ENCODE results near the gene TRIB2. TPM values are rescaled to one million over a fixed set of nuclear protein-coding genes. Genes with fewer than 3 reads are reported as not detected.
A peak's percentile ranks its signal among the peaks of the same experiment; 100 is the strongest.

Gene TRIB2
- total RNA-seq = 27.2 and 28.0 TPM in 2 replicates
- 18.5 and 19.2 TPM in 2 replicates for polyA plus RNA-seq

DNA sequence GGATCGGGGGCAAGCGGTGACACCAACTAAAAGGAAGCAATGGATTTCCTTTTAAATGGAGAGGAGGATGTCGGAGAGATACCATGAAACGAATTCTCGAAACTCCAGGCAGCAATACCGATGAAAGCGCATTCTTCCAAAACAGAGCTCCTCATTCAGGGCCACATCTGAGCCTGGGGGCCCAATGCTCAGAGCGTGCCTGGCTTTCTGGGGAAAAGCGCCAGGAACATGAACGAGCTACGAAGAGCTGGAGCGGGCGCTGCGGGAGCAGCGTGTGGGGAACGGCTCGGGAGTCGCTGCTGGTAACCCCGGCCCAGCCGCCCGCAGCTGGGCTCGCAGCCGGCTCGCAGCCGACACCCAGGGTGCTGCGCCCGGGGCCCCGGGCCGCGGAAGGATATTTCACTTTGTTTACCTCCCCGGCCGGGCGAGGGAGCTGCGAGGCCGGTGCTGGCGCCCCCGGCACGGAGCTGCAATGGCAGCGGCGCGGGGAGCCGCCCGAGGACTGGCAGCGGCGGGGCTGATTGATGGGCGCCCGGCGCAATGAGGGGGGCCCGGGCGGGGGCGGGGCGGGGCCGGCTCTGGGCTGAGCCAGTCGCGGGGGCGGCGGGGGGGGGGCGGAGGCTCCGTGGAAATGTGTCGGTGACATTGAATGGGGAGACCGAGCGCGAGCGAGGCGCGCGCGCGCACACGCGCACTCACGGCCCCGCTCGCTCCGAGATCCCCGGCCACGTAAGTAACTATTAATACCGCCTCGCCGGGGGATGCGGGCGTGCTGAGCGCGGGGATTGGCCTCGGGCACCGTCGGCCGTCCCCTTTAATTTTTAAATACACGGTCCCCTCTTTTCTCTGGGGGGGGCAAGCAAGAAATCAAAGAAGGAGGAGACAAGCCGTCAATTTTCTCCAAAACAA is at the start of gene TRIB2:
Gene TRIB2 (plus strand): TSS at position 655 of the 909 bp plus-strand sequence. CDS start 1,372 bp downstream, outside the sequence.
- peak within 1 kb of the TSS; percentile 84 for H3K4me2 ChIP-seq
- peak within 1 kb of the TSS; percentile 75 for H2AFZ ChIP-seq
- H3K4me1 ChIP-seq (ENCODE audit: insufficient read depth) = peaks cover 18% of the 10 kb centered on the region
- peaks cover 16% of the 10 kb centered on the region for H4K20me1 ChIP-seq (ENCODE audit: insufficient read depth, poor library complexity, severe bottlenecking)
- peaks cover 39% of the 10 kb centered on the region for H3K79me2 ChIP-seq
- H3K36me3 ChIP-seq (replicated peaks; ENCODE audit: insufficient read depth, low read depth) = no peaks in the 10 kb centered on the region
- no peaks in the 10 kb centered on the region for H3K27me3 ChIP-seq
- H3K27ac ChIP-seq = peak within 1 kb of the TSS; percentile 96
- TF ChIP-seq, protein P1, sequence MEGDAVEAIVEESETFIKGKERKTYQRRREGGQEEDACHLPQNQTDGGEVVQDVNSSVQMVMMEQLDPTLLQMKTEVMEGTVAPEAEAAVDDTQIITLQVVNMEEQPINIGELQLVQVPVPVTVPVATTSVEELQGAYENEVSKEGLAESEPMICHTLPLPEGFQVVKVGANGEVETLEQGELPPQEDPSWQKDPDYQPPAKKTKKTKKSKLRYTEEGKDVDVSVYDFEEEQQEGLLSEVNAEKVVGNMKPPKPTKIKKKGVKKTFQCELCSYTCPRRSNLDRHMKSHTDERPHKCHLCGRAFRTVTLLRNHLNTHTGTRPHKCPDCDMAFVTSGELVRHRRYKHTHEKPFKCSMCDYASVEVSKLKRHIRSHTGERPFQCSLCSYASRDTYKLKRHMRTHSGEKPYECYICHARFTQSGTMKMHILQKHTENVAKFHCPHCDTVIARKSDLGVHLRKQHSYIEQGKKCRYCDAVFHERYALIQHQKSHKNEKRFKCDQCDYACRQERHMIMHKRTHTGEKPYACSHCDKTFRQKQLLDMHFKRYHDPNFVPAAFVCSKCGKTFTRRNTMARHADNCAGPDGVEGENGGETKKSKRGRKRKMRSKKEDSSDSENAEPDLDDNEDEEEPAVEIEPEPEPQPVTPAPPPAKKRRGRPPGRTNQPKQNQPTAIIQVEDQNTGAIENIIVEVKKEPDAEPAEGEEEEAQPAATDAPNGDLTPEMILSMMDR (IDR thresholded peaks at IDR 0.05; ENCODE audit: poor library complexity) = no peak
- TF ChIP-seq EZH2phosphoT487 (IDR thresholded peaks at IDR 0.05; ENCODE audit: low read depth, severe bottlenecking, unreplicated experiment) (no peak), EZH2 (IDR thresholded peaks at IDR 0.05; ENCODE audit: borderline replicate concordance) (no peak)
- peak within 1 kb of the TSS; percentile 99 for H3K4me3 ChIP-seq
- WGBS (ENCODE audit: low lambda C conversion rate, missing lambda C conversion rate) = 2% methylated on average over 42 of the region's 90 CpGs
- DNase-seq (ENCODE audit: low spot score) = peak; percentile 94
- H3K9me3 ChIP-seq (ENCODE audit: low read depth) = no peaks in the 10 kb centered on the region
- H3K9me2 ChIP-seq (replicated peaks; ENCODE audit: insufficient read depth) = no peaks in the 10 kb centered on the region

DNA sequence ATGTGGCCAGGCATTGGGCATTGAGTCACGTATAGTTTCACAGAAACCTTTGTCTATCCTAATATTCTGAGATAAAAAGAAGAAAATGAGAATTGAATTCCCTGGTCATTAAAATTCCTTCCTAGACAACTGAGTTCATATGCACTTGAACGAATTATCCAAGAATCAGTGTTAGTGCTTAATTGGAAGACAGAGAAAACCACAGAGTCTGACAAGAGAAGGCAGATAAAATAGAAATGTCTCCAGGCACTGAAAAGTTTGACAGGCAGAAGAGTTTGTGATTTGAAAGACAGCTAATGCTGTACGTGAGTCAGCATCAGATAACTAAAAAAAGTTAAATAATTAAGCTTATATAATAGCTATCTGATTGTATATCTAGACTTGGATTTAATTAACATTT is 47.7 kb upstream of the TRIB2 start:
- no peaks in the 10 kb centered on the region for H3K9me2 ChIP-seq (replicated peaks; ENCODE audit: insufficient read depth)

DNA sequence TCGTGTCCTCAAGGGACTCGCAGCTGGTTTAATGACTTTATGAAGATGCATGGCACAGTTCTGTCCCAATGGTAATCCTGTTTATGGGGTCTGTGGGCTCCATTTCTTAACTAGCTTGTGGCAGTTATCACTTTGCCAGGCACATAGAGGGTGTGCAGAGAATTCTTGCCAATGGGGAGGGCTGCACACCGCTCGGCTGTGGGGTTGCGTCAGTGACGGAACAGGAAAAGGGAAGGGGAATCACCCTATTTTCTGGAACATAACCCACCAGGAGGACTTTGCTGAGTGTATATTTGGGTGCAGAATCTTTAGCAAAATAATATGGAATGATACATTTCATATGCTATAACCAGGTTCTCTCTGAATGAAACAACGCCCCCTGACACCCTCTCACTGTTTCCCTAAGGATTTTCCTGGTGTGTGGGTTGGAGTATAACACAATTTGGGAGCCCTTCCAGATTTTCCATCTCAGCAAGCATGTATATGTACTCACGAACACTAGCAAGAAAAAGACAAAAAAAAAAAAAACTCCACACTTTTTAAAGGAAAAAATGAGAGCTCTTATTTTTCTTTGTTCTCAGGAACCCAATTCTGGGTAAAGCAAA is 43.9 kb upstream of the TRIB2 start:
- no peak overlapping the region for H3K4me3 ChIP-seq
- H3K9me2 ChIP-seq (replicated peaks; ENCODE audit: insufficient read depth) = no peaks in the 10 kb centered on the region
- no peaks in the 10 kb centered on the region for H3K36me3 ChIP-seq (replicated peaks; ENCODE audit: insufficient read depth, low read depth)
- H3K79me2 ChIP-seq = no peaks in the 10 kb centered on the region
- no peak overlapping the region for H3K27ac ChIP-seq
- H3K27me3 ChIP-seq = no peaks in the 10 kb centered on the region
- TF ChIP-seq EZH2 (IDR thresholded peaks at IDR 0.05; ENCODE audit: borderline replicate concordance) = no peak
- no peak for TF ChIP-seq EZH2phosphoT487 (IDR thresholded peaks at IDR 0.05; ENCODE audit: low read depth, severe bottlenecking, unreplicated experiment)
- TF ChIP-seq, protein P1 (IDR thresholded peaks at IDR 0.05; ENCODE audit: poor library complexity) = no peak
- H3K9me3 ChIP-seq (ENCODE audit: low read depth) = no peaks in the 10 kb centered on the region
- no peaks in the 10 kb centered on the region for H4K20me1 ChIP-seq (ENCODE audit: insufficient read depth, poor library complexity, severe bottlenecking)
- H3K4me2 ChIP-seq = no peak overlapping the region
- WGBS (ENCODE audit: low lambda C conversion rate, missing lambda C conversion rate) = 92% methylated on average over 8 of the region's 8 CpGs
- no peak overlapping the region for H2AFZ ChIP-seq
- H3K4me1 ChIP-seq (ENCODE audit: insufficient read depth) = no peaks in the 10 kb centered on the region
- DNase-seq (ENCODE audit: low spot score) = no peak

More for the DNA sequence above, 47.7 kb upstream of the TRIB2 start:
- Histone ChIP-seq H3K79me2 (no peaks in the 10 kb centered on the region), H3K36me3 (replicated peaks; ENCODE audit: insufficient read depth, low read depth) (no peaks in the 10 kb centered on the region), H4K20me1 (ENCODE audit: insufficient read depth, poor library complexity, severe bottlenecking) (no peaks in the 10 kb centered on the region), H2AFZ (no peak overlapping the region), H3K4me2 (no peak overlapping the region), H3K27me3 (no peaks in the 10 kb centered on the region), H3K4me1 (ENCODE audit: insufficient read depth) (no peaks in the 10 kb centered on the region), H3K4me3 (no peak overlapping the region), H3K27ac (no peak overlapping the region), H3K9me3 (ENCODE audit: low read depth) (peaks cover 7% of the 10 kb centered on the region)
- no peak for DNase-seq (ENCODE audit: low spot score)
- WGBS (ENCODE audit: low lambda C conversion rate, missing lambda C conversion rate) = 77% methylated on average over 3 of the region's 3 CpGs
- TF ChIP-seq EZH2 (IDR thresholded peaks at IDR 0.05; ENCODE audit: borderline replicate concordance) (no peak), EZH2phosphoT487 (IDR thresholded peaks at IDR 0.05; ENCODE audit: low read depth, severe bottlenecking, unreplicated experiment) (no peak)
- TF ChIP-seq, protein P1 (IDR thresholded peaks at IDR 0.05; ENCODE audit: poor library complexity) = no peak

All from hepatocyte (in vitro differentiated cells).